Osteoblast (primary cell): ENCODE measurements around the gene PXK. TPM values are rescaled to one million over a fixed set of nuclear protein-coding genes. Genes with fewer than 3 reads are reported as not detected.

Experiments used
- DNase-seq: peaks from one replicate; pipeline ENCODE4 v3.0.0; 2011; ENCODE audit warnings: low spot score, mixed read lengths; ENCODE audit not compliant: insufficient read length; ENCODE audit errors: missing footprints
- H2AFZ ChIP-seq: 2 replicates; pipeline ENCODE4 v1.6.0; 2011; ENCODE audit warnings: mild to moderate bottlenecking, low read length
- H3K27ac ChIP-seq: 2 replicates; pipeline ENCODE4 v1.5.1; 2011; ENCODE audit warnings: mild to moderate bottlenecking, low read depth, low read length, moderate library complexity
- H3K27me3 ChIP-seq: 2 replicates; pipeline ENCODE4 v1.6.0; 2012; ENCODE audit warnings: mild to moderate bottlenecking, control low read depth, inconsistent platforms, low read length, moderate library complexity; ENCODE audit not compliant: insufficient read depth
- H3K36me3 ChIP-seq: 2 replicates; pipeline ENCODE4 v1.5.1; 2011; ENCODE audit warnings: mild to moderate bottlenecking, low read length, control low read depth, moderate library complexity; ENCODE audit not compliant: insufficient read depth
- H3K4me1 ChIP-seq: 2 replicates; pipeline ENCODE4 v1.5.1; 2011; ENCODE audit warnings: mild to moderate bottlenecking, low read length, control low read depth, moderate library complexity; ENCODE audit not compliant: insufficient read depth
- H3K4me2 ChIP-seq: 2 replicates; pipeline ENCODE4 v1.6.0; 2011; ENCODE audit warnings: mild to moderate bottlenecking, low read length; ENCODE audit not compliant: insufficient read depth
- H3K4me3 ChIP-seq: fragments of 200-600 bp; sonication (generic); 3 replicates; pipeline ENCODE4 v1.5.1; 2012; ENCODE audit warnings: mild to moderate bottlenecking, low read length, inconsistent platforms; ENCODE audit not compliant: insufficient read depth
- H3K79me2 ChIP-seq: 2 replicates; pipeline ENCODE4 v1.6.0; 2012; ENCODE audit warnings: mild to moderate bottlenecking, low read length, control low read depth, inconsistent platforms; ENCODE audit not compliant: insufficient read depth
- H3K9me3 ChIP-seq: 2 replicates; pipeline ENCODE4 v1.5.1; 2011; ENCODE audit warnings: low read depth, low read length, control low read depth
- H4K20me1 ChIP-seq: 2 replicates; pipeline ENCODE4 v1.6.0; 2012; ENCODE audit warnings: mild to moderate bottlenecking, low read length, control low read depth; ENCODE audit not compliant: insufficient read depth
- CTCF ChIP-seq: IDR thresholded peaks from 2 replicates; pipeline ENCODE4 v1.5.1; 2011; ENCODE audit warnings: mild to moderate bottlenecking, low read depth, low read length, moderate library complexity; ENCODE audit errors: extremely low read depth
- total RNA-seq: library from RNA; depleted of rRNA; stranded (reverse); fragments of >200 nt; gene quantifications from 2 replicates; pipeline ENCODE4 v1.2.3, GENCODE V29; 2012

Gene PXK
- total RNA-seq, 1 donor, result 77.4 TPM

GRCh38 chr3:58370407-58370806 is 37.7 kb downstream of the PXK start:
- Histone ChIP-seq H3K27me3 (no peaks in the 10 kb centered on the region), H3K27ac (no peak overlapping the region), H3K4me2 (no peak overlapping the region), H4K20me1 (peaks cover 10% of the 10 kb centered on the region), H3K79me2 (peaks cover 20% of the 10 kb centered on the region), H3K4me3 (no peak overlapping the region), H3K9me3 (no peaks in the 10 kb centered on the region), H3K4me1 (peaks cover 20% of the 10 kb centered on the region), H2AFZ (no peak overlapping the region), H3K36me3 (peaks cover 8% of the 10 kb centered on the region)
- DNase-seq, result no peak
- TF ChIP-seq CTCF, result no peak

- Histone ChIP-seq H3K9me3 (no peaks in the 10 kb centered on the region), H3K4me2 (no peak overlapping the region), H3K27me3 (no peaks in the 10 kb centered on the region), H3K79me2 (peaks cover 11% of the 10 kb centered on the region), H3K4me3 (no peak overlapping the region), H3K27ac (no peak overlapping the region), H3K4me1 (peaks cover 16% of the 10 kb centered on the region), H3K36me3 (peaks cover 8% of the 10 kb centered on the region), H2AFZ (no peak overlapping the region), H4K20me1 (no peaks in the 10 kb centered on the region)
- TF ChIP-seq CTCF, result no peak
- DNase-seq, result no peak
Observed at GRCh38 chr3:58371754-58372153, 39.1 kb downstream of the PXK start.

GRCh38 chr3:58375254-58375653 is 42.6 kb downstream of the PXK start:
- Histone ChIP-seq H3K27ac (peak overlapping the region; percentile 67), H4K20me1 (no peaks in the 10 kb centered on the region), H3K36me3 (peaks cover 2% of the 10 kb centered on the region), H3K4me2 (no peak overlapping the region), H3K27me3 (no peaks in the 10 kb centered on the region), H3K4me1 (peaks cover 14% of the 10 kb centered on the region), H2AFZ (no peak overlapping the region), H3K4me3 (no peak overlapping the region), H3K79me2 (peaks cover 3% of the 10 kb centered on the region), H3K9me3 (no peaks in the 10 kb centered on the region)
- no peak for TF ChIP-seq CTCF
- DNase-seq, result no peak

- H2AFZ ChIP-seq, result no peak overlapping the region
- no peak for TF ChIP-seq CTCF
- no peaks in the 10 kb centered on the region for H3K9me3 ChIP-seq
- H3K4me3 ChIP-seq, result no peak overlapping the region
- H3K27me3 ChIP-seq, result no peaks in the 10 kb centered on the region
- no peak overlapping the region for H3K4me2 ChIP-seq
- no peaks in the 10 kb centered on the region for H3K36me3 ChIP-seq
- peaks cover 14% of the 10 kb centered on the region for H3K4me1 ChIP-seq
- no peaks in the 10 kb centered on the region for H4K20me1 ChIP-seq
- no peak overlapping the region for H3K27ac ChIP-seq
- DNase-seq, result no peak
- peaks cover 3% of the 10 kb centered on the region for H3K79me2 ChIP-seq
Observed at GRCh38 chr3:58377168-58377567, 44.5 kb downstream of the PXK start.
